A673 (cell line): ENCODE results near the gene WASF2.

Experiments used
- EZH2 ChIP-seq: fragments of 200-600 bp; sonication (generic); IDR thresholded peaks from 2 replicates; pipeline ENCODE4 v1.6.1; 2017; ENCODE audit warnings: borderline replicate concordance, low read depth, mild to moderate bottlenecking, mixed read lengths, antibody characterized with exemption, low read length; ENCODE audit not compliant: poor library complexity, severe bottlenecking
- TF ChIP-seq, protein P1 (sequence below): fragments of 300-800, 200-600 bp; sonication (generic); conservative IDR thresholded peaks from 2 replicates; pipeline ENCODE4 v1.5.1; 2017; ENCODE audit warnings: low read depth, mild to moderate bottlenecking, antibody characterized with exemption, low read length, moderate library complexity, mixed read lengths

DNA sequence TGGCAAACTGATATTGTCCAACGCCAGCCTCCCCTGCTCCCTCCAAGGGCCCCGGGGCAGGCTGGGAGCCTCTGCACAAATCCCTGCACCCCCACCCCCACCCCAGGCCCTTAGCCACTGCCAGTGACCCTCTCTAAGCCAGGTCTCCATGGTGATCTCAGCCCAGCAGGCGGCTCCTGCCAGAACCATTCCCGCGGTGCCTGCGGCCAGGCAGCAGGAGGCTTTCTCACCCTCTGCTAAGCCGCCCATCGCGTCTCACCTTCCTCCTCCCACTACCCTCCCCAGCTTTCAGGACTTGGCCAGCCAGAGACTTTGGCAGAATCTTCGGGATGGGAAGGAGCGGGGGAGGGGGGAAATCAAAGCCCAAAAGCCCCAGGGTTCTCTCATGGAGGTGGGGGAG lies 46.8 kb upstream of the WASF2 start:
- TF ChIP-seq, protein P1, sequence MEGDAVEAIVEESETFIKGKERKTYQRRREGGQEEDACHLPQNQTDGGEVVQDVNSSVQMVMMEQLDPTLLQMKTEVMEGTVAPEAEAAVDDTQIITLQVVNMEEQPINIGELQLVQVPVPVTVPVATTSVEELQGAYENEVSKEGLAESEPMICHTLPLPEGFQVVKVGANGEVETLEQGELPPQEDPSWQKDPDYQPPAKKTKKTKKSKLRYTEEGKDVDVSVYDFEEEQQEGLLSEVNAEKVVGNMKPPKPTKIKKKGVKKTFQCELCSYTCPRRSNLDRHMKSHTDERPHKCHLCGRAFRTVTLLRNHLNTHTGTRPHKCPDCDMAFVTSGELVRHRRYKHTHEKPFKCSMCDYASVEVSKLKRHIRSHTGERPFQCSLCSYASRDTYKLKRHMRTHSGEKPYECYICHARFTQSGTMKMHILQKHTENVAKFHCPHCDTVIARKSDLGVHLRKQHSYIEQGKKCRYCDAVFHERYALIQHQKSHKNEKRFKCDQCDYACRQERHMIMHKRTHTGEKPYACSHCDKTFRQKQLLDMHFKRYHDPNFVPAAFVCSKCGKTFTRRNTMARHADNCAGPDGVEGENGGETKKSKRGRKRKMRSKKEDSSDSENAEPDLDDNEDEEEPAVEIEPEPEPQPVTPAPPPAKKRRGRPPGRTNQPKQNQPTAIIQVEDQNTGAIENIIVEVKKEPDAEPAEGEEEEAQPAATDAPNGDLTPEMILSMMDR = no peak
- no peak for TF ChIP-seq EZH2
